Adrenal gland (tissue), 12 donors: Measurements from ENCODE around the gene HOXD8. TPM values are rescaled to one million over a fixed set of nuclear protein-coding genes. Genes with fewer than 3 reads are reported as not detected.

Experiments
- DNase-seq, 7 donors: peaks; one replicate each; pipeline ENCODE4 v3.0.0-alpha.2; 2019 to 2020
- H3K27ac ChIP-seq, 5 donors: fragments of 200-600 bp; sonication (generic) in 4 of 5; 1 replicate in 3 of 5; 2 replicates in 2 of 5; pipeline versions ENCODE4 v1.5.1 to v1.8.0; 2016 to 2020; ENCODE audit warnings: mild to moderate bottlenecking in 1 of 5
- H3K27me3 ChIP-seq: fragments of 200-600 bp; 2 replicates; pipeline ENCODE4 v1.8.0; 2021
- H3K36me3 ChIP-seq, 2 donors: fragments of 200-600 bp; replicated peaks in 1 of 2; 1 replicate in 1 of 2; 2 replicates in 1 of 2; pipeline versions ENCODE4 v1.5.1 to v1.8.0; 2018 to 2022
- H3K4me1 ChIP-seq, 2 donors: fragments of 200-600 bp; replicated peaks in 1 of 2; 1 replicate in 1 of 2; 2 replicates in 1 of 2; pipeline versions ENCODE4 v1.5.1 to v1.8.0; 2018 to 2021
- H3K4me3 ChIP-seq, 4 donors: fragments of 200-600 bp; sonication (generic) in 3 of 4; one replicate each; pipeline ENCODE4 v1.5.1; 2016 to 2018
- H3K9me3 ChIP-seq, 3 donors: fragments of 200-600 bp; sonication (generic) in 1 of 3; replicated peaks in 1 of 3; 1 replicate in 2 of 3; 2 replicates in 1 of 3; pipeline versions ENCODE4 v1.5.1 to v1.8.0; 2016 to 2021
- CTCF ChIP-seq, 6 experiments: fragments of 450-650 bp in 4 of 6; fragments of 200-600 bp in 2 of 6; sonication (generic) in 1 of 6; IDR thresholded peaks; 1 replicate in 5 of 6; 2 replicates in 1 of 6; pipeline versions ENCODE4 v1.5.1 to v1.8.0; 2016 to 2021; ENCODE audit warnings: antibody characterized with exemption in 6 of 6, mild to moderate bottlenecking in 2 of 6, moderate library complexity in 1 of 6
- POLR2A ChIP-seq, 2 donors: fragments of 450-650 bp; IDR thresholded peaks; one replicate each; pipeline ENCODE4 v1.6.1; 2017; ENCODE audit warnings: antibody characterized with exemption in 2 of 2, mild to moderate bottlenecking in 2 of 2, moderate library complexity in 1 of 2
- WGBS, 4 donors: extraction: QIAGEN DNeasy Blood & Tissue Kit in 2 of 4; methylation state at CpG; one replicate each; pipeline versions ENCODE4 v1.1.5 to v1.1.7; 2013 to 2017; 5-methylcytosine and 5-hydroxymethylcytosine counted together
- intact Hi-C, 2 donors: fragments of 100-400 bp; cut with DNase I; formaldehyde crosslinking; loops; one replicate each; pipeline versions ENCODE4 v1.14.1 to v1.15.0; 2022 to 2023
- polyA plus RNA-seq, 3 donors: library from polyadenylated mRNA; stranded (reverse); fragments of 200-250 nt in 2 of 3; fragments of 350-450 nt in 1 of 3; fragmentation: Illumina TruSeq in 1 of 3; extraction: RNeasy Lipid Tissue Mini Kit (QIAGEN cat#74804) in 1 of 3; gene quantifications; one replicate each; pipeline ENCODE4 v1.2.3, GENCODE V29; 2013 to 2014
- total RNA-seq, 9 donors: library from RNA; depleted of rRNA in 4 of 9; stranded (reverse); fragments of >200 nt in 4 of 9; fragments of 120-200 nt in 1 of 9; fragmentation: NEBNext Ultra II Directional in 1 of 9; extraction: Animal tissue kit (Norgen Biotek cat#: 25700) in 1 of 9; gene quantifications; one replicate each; pipeline versions ENCODE4 v1.1.0 to v1.2.4, GENCODE V29; 2013 to 2023
- donor health status: healthy with polysubstance abuse.
- donor health status: Bipolar disorder and iron deficiency.
- donor health status: DM: yes; HTN: yes; CAD: no.
- donor health status: DM: no; HTN: no; CAD: no.
- donor health status: DM: no; HTN: no; CAD: no.
- donor health status: DM: yes; HTN: yes; CAD: no.

HOXD8 gene
- total and polyA plus RNA-seq, 12 donors = 11.3 to 46.2 (median 33.3) TPM

DNA sequence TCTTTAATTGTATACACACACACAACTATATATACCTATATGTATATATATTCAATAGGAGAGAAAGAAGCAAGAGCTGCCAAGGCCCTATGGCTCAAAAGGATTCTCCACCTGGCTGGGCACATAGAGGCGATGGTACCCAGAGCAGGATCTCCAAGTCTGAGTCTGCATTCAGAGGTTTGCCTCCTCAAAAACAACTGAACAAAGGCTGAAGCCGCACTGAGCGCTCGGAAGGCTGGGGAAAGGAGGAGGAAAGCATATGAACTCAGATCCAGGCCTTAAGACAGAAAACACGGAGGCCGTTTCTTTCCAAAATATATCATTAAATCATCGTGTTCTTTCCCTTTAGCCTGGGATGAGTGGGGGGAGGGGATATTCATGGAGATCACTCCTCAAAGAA is 26.3 kb upstream of the HOXD8 start:
- Histone ChIP-seq H3K27ac (no peak overlapping the region), H3K27me3 (peaks cover 96% of the 10 kb centered on the region), H3K4me3 (no peak overlapping the region), H3K36me3 (no peaks in the 10 kb centered on the region), H3K4me1 (peaks cover 7 to 19% of the 10 kb centered on the region in 2 donors), H3K9me3 (no peaks in the 10 kb centered on the region)
- TF ChIP-seq CTCF (IDR thresholded peaks at IDR 0.05) = no peak
- no peak for TF ChIP-seq POLR2A (IDR thresholded peaks at IDR 0.05)
- 37 to 44% (median 39%) methylated on average over 7 of the region's 7 CpGs for WGBS, 4 donors
- intact Hi-C loops = no loop called here
- no peak for DNase-seq

DNA sequence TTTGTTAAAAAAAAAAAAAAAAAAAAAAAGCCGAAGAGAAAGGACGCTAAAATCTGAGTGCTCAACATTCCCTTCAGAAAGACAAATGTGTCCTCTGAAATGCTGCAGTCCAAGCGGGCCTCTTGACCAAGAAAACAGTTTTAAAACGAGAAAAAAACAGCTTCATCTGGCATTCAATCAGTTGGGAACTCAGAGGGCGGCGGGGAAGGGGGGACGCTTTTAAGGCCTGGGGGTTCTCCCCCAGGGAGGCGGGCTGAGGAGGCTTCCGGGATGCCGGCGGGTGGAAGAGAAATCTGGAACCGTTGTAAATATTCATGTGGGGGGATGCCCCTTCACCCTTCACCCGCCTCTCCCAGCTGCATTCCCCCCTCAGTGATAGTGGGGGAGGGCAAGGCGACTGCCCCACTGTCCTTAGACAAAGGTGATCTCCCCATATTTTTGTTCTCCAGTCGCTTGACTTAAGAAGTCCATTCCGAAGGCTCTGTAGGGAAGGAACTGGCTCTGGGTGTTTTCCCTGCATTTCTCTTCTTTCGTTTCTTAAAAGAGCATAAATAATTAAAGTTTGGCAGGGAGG is 25.7 kb upstream of the HOXD8 start:
- intact Hi-C loops = no loop called here
- Histone ChIP-seq H3K4me3 (no peak overlapping the region), H3K9me3 (no peaks in the 10 kb centered on the region), H3K36me3 (no peaks in the 10 kb centered on the region), H3K27me3 (peaks cover 96% of the 10 kb centered on the region), H3K4me1 (peaks cover 7 to 19% of the 10 kb centered on the region in 2 donors), H3K27ac (no peak overlapping the region)
- WGBS, 4 donors = 9 to 12% (median 10%) methylated on average over 17 of the region's 17 CpGs
- TF ChIP-seq CTCF (IDR thresholded peaks at IDR 0.05) (no peak), POLR2A (IDR thresholded peaks at IDR 0.05) (no peak)
- DNase-seq = no peak

DNA sequence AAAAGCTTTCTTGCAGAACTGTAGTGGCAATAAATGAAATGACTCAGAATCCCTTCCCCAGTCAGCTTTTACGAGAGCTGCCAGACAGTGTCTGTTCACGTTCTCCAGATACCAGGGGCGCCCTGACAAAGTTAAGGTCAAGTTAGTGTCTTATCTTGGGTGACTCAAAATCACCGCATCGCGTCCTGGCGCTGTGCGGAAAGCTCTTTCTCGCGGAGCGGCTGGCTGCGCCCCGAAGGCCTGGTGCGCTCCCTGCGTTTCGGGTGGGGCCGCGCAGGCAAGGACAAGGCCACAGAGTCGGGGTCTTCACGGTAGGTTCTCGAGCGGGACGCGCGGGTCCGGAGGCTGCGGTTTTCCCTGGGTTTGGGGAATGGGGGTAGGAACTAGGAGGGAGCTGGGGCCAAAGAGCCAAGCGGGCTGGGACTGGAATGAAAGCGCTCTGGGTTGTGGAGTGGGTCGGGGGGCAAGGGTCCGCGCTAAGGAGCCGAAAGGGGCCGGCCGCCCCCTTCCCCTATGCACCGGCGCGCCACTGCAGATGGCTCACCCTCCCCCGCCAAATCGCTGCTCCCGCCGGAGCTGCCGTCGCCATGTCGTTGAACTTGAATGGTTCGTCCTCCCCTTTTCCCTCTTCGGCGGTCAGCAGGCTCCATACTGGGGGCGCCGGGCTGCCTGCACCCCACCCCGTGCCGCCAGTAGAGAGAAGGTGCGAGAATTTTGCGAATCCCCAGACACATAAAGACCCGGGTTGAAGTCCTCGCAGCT is 25.0 kb upstream of the HOXD8 start:
- 4 to 13% (median 8%) methylated on average over 26 to 56 of the region's 56 CpGs for WGBS, 4 donors
- Histone ChIP-seq H3K27me3 (peaks cover 96% of the 10 kb centered on the region), H3K9me3 (no peaks in the 10 kb centered on the region), H3K4me3 (no peak overlapping the region), H3K27ac (no peak overlapping the region), H3K4me1 (peaks cover 7 to 19% of the 10 kb centered on the region in 2 donors), H3K36me3 (no peaks in the 10 kb centered on the region)
- intact Hi-C loops = no loop called here
- no peak for TF ChIP-seq POLR2A (IDR thresholded peaks at IDR 0.05)
- TF ChIP-seq CTCF (IDR thresholded peaks at IDR 0.05) = no peak
- DNase-seq = peak in 6 of 7 donors; percentile 55 to 82 (median 64)

DNA sequence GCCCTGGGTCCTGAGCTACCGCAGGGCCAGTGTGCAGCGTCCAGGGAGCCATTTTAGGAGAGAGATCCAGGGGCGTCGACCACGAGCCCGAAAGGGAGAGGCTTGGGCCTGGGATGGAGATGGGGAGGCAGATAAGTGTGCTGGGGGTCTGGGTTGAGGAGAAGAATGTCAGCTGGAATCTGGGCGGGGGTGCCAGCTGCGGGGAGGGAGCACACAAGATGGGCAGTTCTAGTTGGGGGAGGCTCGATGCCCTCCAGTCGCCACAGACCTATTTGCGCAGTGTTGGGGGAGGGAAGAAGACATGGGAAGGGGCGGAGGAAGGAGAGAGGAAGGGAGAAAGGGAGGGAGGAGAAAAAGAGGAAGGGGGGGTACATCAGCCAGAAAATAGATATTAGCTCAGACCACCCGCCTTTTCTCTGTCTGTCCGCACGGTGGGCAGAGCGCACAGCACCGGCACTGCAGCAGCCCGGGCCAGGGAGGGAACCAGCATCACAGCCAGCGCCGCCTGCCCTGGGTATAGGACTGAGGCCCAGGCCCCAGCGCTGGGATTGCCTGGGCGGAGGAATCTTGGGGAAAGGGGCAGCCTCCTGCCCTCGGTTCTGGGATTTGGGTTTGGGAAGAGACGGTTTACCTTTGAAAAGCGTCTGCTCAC is 24.3 kb upstream of the HOXD8 start:
- Histone ChIP-seq H3K27me3 (peaks cover 96% of the 10 kb centered on the region), H3K9me3 (no peaks in the 10 kb centered on the region), H3K4me3 (no peak overlapping the region), H3K36me3 (no peaks in the 10 kb centered on the region), H3K4me1 (peaks cover 7 to 19% of the 10 kb centered on the region in 2 donors), H3K27ac (no peak overlapping the region)
- intact Hi-C loops = no loop called here
- TF ChIP-seq POLR2A (IDR thresholded peaks at IDR 0.05) = no peak
- TF ChIP-seq CTCF (IDR thresholded peaks at IDR 0.05) = no peak
- no peak for DNase-seq
- 16 to 30% (median 26%) methylated on average over 22 to 25 of the region's 25 CpGs for WGBS, 4 donors
